GM21367 (cell line): Measurements from ENCODE around the gene PANX1.

Experiments
- ATAC-seq: cut with Tn5 transposase; IDR thresholded peaks from one replicate; pipeline ENCODE4 v1.9.1; 2021; ENCODE audit not compliant: unreplicated experiment

Gene PANX1

DNA sequence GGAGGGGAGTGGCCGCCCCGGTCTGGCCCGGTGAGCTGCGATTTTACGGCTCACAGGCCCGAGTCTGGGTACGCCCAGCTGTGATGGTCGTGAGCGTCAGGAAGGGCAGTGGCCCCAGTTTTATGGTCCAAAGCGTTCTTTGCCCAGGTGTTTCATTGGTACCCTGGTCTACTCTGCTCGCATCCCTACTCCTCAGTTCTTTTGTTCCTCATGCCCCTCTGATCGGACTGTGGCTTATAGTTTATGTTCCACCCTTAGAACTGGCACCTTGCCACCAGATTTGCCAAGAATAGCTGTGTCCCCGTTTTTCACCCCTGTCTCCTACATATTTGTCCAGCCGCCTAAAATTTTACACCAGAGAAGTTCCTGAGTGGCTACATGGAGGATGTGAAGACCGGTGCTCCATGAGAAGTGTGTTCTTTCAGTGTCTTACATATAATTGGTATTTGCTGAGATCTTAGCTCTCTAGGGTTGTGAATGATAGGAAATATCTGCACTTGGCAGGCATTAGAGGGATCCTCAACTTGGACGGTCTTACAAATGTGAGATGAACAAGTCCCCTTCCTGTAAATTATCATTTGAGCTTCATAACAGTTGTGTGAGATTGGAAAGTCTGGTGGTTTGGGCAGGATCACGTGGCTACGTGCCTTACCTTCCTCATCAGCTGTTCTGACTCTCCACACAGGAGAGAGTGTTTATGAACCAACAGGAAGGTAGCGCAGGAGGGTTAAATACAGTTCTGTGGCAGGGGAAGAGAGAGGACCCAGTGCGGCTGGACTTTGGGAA lies 1.1 kb downstream of the PANX1 start:
- no peak for ATAC-seq

GRCh38 chr11:94130298-94131046 lies 1.8 kb downstream of the PANX1 start:
- ATAC-seq = no peak

DNA sequence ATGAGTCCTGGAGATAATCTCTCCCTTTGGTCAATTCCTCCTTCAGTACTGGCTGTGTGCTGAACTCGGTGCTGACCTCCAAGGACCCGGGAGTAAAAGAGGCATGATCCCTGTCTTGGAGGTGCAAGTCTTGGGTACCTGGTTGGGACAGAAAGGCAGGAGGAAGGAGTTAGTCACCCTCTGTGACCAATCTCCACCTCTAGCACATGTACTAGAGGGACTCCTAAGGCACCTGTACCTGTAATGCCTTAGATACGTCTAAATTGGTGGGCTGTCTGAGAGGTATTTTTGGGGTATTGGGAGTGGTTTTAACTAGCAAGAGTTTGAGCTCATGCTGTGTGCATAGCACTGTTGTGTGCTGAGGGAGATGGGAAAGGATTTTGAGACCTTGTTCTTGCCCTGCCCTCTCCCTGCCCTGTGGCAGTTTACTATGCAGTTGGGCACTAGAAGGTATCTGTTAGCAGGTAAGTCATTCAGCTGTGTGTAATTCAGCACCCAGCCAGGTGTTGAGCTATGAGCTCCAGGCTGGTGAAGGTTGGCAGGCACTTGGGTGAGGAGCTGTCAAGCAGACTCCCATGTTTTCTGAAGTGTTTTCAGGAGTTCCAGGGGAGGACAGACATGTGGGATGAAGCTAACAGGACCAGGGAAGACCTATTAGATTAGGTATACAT lies 2.5 kb downstream of the PANX1 start:
- no peak for ATAC-seq

DNA sequence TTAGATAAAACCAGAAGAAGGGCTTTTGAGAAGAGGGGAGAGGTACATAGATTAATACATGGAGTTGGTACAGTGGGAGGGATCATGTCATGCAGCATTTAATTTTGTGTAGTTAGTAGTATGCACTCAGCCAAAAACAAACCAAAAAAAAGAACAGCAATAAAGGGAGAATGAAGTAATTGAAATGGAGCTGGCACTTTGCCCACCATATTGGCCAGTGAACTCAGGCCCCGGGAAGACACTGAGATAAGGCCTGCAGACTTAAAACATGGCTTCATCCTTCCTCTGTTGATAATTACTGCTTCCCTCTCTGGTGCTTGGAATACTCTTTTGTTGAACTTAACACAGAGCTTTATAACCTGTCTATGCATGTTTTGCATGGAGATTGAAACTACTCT lies 3.1 kb downstream of the PANX1 start:
- no peak for ATAC-seq

DNA sequence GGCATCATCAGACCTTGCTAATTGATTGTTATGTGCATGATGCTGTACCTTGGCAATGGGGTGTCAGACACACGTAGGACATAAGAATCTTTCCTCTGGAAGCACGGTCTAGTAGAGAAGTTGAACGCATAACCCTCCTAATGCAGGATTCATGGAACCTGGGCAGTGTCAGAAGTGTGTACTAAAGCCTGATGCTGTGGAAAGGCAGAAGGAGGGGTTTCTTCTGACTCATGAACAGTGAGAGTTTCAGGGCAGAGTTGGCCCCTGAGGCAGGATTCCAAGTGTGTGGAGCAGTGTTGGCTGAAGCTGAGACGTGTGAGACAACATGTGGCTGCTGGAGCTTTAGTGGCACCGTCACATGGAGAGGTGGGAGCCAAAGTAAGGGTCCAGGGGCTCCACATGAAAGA lies 3.5 kb downstream of the PANX1 start:
- ATAC-seq = no peak

GRCh38 chr11:94132823-94133408 lies 4.3 kb downstream of the PANX1 start:
- ATAC-seq = no peak

- ATAC-seq = no peak
Measured at GRCh38 chr11:94133752-94134151, 5.1 kb downstream of the PANX1 start.

DNA sequence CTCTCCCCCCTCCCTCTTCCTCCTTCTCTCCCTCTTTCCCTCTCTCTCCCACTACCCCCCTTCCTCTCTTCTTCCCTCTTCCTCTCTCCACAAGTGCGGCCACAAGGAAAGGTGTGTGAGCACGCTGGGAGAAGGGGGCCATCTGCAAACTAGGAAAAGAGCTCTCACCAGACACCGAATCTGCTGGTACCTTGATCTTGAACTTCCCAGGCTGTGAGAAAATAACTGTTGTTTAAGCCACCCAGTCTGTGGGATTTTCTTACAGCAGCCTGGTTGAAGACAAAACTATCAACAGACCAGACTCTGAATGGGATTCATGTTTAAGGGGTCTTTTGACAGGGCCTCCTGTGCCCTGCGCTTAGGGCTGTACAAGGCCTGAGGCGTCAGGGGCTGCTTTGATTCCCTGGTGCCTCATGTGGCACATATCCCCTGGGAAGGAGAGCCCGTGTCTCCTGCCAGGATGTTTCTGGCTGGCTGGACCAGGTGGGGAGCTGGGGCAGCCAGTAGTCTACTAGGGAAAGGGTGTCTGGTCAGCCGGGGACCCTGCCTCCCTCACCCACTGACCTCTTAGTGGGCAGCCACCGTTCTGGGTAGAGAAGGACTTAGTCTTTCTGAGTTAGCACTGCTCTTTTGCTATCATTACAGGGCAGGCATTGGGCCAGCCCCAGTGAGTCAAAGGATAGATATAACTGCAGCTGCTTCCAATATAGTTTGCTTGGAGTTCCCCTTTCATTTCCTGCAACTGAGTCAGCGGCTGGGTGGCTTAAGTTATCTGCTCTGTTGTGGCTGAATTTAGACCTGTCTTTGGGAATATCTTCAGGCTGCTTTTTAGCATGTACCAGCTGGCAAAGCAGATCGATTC lies 6.2 kb downstream of the PANX1 start:
- ATAC-seq = peak; percentile 42

DNA sequence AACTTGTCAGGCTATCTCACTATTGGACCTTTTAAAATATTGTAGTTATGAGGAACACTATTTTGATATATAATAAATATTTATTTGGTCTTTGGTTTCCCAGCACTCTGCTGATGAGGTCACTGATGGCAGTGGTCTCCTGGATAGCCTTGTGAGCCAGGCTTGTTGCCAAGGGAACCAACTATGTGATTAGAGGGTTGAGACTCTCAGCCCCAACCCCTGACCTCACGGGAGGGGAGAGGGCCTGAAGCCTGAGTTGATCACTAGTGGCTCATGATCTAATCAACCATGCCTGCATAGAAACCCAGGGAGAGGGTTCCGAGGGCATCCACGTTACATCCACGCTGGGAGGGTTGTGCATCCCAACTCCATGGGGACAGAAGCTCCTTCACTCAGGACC lies 10.8 kb downstream of the PANX1 start:
- no peak for ATAC-seq

DNA sequence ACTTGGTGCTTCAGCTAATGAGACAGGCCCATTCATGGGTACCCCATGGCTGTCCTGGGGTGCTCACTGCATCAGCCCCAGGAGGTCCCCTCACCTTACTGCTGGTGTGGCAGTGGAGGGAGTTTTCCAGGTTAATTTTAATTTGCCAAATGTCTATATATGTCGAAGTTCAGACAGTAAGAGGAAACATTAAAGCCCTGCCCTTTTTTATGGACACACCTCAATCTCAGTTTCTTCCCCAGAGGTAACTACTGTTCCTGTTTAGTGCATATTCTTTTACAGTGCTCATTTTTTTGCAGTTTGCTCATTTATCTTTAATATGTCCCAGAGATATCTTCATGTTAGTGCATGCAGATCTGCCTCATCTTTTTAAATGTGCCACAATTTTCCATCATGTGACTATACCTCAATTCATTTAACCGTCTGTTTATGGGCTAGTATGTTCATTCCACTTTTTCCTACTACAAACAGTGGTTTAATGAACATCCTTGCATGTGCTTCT lies 11.6 kb downstream of the PANX1 start:
- no peak for ATAC-seq

DNA sequence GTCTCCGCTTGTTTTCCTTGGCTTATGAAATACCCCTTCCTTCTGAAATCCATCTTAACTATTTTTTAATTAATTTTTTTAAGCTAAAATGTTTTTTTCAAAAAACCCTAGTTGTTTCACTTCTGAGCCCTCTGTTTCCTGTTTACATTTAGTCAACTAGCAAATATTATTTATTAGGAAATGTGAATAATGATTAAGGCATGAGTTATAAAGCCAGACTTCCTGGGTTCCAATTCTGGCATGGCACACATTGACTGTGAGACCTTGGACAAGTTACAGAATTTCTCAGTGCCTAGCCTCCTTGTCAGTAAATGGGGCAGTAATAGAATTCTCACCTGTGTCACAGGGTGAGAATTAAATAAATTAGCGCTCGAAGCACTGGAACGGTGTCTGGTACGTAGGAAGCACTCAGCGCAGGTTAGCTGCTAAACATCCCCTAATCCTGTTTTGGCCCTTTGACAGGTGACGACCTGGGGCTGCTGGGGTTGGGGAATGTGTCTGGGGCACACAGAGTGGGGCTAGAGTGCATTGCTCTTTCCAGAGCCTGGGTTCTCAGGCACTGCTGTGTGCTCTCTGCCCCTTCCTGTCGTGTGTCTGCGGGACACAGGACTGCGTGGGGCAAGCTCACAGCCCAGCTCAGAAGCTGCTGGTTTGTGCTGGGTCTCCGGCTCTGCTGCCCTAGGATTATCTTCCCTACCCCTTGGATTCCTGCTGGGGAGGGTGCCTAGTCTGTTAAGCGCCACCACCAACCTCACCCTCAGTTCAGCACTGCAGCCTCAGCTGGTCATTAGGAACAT lies 13.1 kb downstream of the PANX1 start:
- no peak for ATAC-seq

GRCh38 chr11:94142308-94143281 lies 14.0 kb downstream of the PANX1 start:
- ATAC-seq = no peak

DNA sequence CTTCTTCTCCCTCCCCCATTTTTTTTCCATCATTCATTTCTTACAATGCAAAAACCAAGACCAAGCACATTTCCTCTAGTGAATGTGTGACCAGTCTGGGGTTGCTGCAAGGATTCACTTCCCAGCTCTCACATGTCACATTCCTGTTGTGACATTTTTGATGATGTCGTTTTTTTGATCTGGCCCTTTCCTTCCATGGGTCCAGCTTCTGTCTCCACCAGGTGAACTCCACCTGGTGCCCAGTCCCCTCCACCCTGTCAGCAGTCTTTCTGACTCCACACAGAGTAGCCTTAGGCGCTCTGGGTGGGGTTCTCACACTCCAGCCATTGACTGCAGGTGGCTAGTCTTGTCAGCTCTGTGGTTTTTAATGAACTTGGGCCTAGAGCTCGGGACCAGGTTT lies 15.6 kb downstream of the PANX1 start:
- ATAC-seq = no peak

DNA sequence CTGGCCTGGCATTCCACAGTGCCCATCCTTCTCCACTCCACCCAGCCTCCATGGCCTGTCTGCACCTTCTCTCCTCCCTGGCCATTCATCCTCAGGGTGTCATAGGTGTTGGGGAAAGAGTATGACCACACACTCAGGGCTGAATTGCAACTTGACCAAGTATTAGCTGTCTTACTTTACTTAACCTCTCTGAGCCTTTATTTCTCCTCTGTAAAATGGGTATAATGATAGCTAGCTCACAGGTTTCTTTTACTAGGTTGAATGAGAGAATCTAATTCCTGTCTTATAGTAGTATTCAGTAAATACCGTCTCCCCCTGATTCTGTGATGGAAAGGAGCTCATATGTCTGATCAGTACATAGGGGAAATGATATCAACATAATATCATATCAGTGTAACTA lies 16.0 kb downstream of the PANX1 start:
- no peak for ATAC-seq

- ATAC-seq = no peak
Measured at GRCh38 chr11:94145431-94145830, 16.8 kb downstream of the PANX1 start.

DNA sequence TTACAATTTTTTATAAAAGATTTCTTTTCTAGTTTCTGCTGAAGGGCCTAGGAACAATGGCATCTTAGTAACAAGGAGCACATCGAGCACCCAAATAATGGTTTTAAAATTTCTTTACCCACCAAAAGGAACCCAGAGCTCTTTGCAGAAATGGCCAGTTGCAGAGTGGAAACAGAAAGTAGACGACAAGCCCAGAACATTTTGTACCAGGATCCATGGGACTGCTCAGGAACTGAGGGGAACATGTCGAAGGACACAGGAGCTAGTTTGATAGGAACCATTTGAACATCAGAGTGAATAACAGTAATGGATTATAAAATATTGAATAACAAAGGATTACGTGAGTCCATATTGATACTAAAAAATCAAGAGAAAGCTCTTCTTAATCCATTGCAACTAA lies 17.3 kb downstream of the PANX1 start:
- ATAC-seq = no peak

- ATAC-seq = no peak
Measured at GRCh38 chr11:94147433-94147845, 18.8 kb downstream of the PANX1 start.

DNA sequence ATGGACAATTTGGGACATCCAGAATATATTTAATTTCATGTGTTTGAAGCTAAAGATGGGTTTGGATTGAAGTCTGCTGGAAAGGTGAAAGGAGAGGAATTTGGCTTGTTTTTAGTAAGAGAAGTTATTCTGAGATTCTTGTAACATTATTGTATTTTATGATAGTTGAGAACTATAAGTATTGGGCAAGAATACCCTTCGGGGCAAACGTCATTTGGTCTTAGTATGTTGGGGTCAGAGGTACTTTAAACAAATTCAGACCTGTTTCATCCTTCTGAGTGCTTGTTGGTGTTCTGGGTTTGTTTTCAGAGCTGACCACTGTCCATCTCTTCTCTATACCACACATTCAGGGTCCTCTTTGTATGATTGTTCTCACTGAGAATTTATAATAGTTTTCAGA lies 19.5 kb downstream of the PANX1 start:
- ATAC-seq = no peak
